GM20000 (cell line): ENCODE results near the gene KCND1.
"Not testable (repeated sequence)": the region's sequence is repeated elsewhere in the genome, so short reads cannot be mapped to it uniquely, and the experiment has no call there.

ENCODE experiments used
- DNase-seq: peaks from one replicate; pipeline ENCODE4 v3.0.0; 2012; ENCODE audit warnings: low spot score
- TF ChIP-seq, protein P1 (sequence below): IDR thresholded peaks from 2 replicates; pipeline ENCODE4 v1.5.1; 2012; ENCODE audit warnings: mild to moderate bottlenecking, control low read depth; ENCODE audit errors: extremely low read depth, missing control alignments

Gene KCND1

DNA sequence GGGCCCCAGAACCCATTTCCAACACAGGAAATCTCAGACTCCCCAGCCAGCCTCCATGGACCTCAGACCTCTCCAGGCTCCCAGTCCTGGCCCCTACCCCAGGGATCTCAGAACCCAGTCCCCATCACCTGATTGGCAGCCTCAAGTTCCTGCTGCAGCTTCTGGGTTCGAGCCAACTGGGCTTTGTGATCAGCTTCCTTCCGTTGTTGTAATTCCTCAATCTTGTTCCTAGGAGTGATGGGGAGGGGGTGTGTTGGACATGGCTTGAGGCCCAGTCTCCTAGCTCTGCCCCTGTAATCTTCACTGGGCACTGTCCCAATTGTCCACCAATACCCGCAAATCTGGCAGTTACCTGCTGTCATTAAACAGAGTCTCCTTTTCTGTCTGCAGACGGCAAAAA lies 17.8 kb upstream of the KCND1 start:
- no peak for DNase-seq
- TF ChIP-seq, protein P1, sequence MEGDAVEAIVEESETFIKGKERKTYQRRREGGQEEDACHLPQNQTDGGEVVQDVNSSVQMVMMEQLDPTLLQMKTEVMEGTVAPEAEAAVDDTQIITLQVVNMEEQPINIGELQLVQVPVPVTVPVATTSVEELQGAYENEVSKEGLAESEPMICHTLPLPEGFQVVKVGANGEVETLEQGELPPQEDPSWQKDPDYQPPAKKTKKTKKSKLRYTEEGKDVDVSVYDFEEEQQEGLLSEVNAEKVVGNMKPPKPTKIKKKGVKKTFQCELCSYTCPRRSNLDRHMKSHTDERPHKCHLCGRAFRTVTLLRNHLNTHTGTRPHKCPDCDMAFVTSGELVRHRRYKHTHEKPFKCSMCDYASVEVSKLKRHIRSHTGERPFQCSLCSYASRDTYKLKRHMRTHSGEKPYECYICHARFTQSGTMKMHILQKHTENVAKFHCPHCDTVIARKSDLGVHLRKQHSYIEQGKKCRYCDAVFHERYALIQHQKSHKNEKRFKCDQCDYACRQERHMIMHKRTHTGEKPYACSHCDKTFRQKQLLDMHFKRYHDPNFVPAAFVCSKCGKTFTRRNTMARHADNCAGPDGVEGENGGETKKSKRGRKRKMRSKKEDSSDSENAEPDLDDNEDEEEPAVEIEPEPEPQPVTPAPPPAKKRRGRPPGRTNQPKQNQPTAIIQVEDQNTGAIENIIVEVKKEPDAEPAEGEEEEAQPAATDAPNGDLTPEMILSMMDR = no peak

DNA sequence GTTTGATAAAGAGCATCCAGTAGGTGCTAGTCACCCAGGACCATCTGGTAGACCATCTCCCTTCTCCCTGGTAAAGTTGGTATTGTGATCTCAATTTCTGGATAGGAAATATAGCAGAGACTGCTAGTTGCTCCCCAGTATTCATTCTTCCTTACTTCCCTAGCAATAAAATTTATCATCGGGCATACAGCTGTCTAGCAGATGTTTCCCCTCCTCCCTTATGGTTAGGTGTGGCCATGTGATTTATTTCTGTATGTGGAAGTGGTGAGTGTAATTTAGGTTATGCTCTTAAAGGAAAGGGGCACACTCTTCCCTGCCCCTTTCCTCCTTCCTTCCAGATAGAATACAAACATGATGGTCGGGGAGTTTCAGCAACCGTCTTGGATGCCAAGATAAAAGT lies 12.3 kb upstream of the KCND1 start:
- TF ChIP-seq, protein P1 = no peak
- no peak for DNase-seq

GRCh38 chrX:48983081-48983480 lies 11.4 kb upstream of the KCND1 start:
- no peak for DNase-seq
- TF ChIP-seq, protein P1 = no peak

DNA sequence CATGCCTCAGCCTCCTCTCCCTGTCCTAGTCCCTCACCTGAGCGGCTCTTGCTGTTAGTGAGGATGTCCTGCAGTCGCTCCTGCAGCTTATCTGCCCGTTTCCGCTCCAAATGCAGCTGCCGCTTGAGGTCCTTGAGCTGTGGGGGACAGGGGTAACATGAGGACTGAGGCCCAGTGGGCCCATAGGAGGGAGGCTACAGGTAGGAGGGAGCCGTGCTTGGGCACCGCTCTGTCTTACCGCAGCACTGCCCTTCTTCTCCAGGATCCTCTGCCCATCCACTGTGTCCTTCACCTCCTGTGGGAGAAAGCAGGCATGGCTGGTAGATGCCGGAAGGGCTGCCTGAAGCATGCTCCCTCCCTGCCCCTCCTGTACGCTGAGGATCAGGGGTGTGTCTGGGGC lies 9.5 kb upstream of the KCND1 start:
- TF ChIP-seq, protein P1 = no peak
- no peak for DNase-seq

GRCh38 chrX:48980341-48980740 lies 8.7 kb upstream of the KCND1 start:
- DNase-seq = not testable (repeated sequence)

- DNase-seq = no peak
These were observed 6.6 kb upstream of the KCND1 start for GRCh38 chrX:48978226-48978625.

DNA sequence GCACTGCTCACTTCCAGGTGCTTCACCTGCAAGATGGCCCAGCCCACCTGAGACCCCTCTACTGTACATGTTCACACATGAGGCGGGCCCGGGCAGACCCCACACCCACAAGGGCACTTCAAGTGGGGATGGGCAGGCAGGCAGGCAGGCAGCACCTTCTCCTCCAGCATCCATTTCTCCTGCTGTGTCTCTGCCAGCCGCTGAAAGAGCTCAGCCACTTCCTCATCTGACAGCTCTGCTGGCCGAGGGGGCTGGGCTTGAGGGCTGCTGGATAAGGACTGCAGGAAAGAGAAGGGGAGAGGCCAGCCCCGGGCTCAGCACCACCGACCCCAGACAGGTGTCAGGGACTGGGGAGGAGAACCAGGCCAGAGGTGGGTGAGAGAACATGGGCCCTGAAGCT lies 4.4 kb upstream of the KCND1 start:
- no peak for DNase-seq
- TF ChIP-seq, protein P1 = no peak

More at GRCh38 chrX:48978226-48978625, 6.6 kb upstream of the KCND1 start:
- TF ChIP-seq, protein P1 = no peak

GRCh38 chrX:48975541-48975940 lies 3.9 kb upstream of the KCND1 start:
- TF ChIP-seq, protein P1 = no peak
- DNase-seq = no peak
